MM.1S (cell line): ENCODE results near the gene POLE2.
"Not testable (repeated sequence)": the region's sequence is repeated elsewhere in the genome, so short reads cannot be mapped to it uniquely, and the experiment has no call there.

ENCODE experiments used
- DNase-seq: peaks from one replicate; pipeline ENCODE4 v3.0.0-alpha.2; 2015
- H2AFZ ChIP-seq: fragments of 300-600 bp; sonication (generic); 2 replicates; pipeline ENCODE4 v1.6.0; 2016; ENCODE audit warnings: antibody characterized with exemption, low read length
- H3F3A ChIP-seq: fragments of 300-600 bp; sonication (generic); 2 replicates; pipeline ENCODE4 v1.6.1; 2016; ENCODE audit warnings: mild to moderate bottlenecking, antibody characterized with exemption, low read length, moderate library complexity, mixed read lengths; ENCODE audit not compliant: insufficient read depth
- H3K27ac ChIP-seq: fragments of 300-600 bp; sonication (generic); 2 replicates; pipeline ENCODE4 v1.5.1; 2016; ENCODE audit warnings: mild to moderate bottlenecking, low read length
- H3K27me3 ChIP-seq: fragments of 300-600 bp; sonication (generic); replicated peaks from 2 replicates; pipeline ENCODE4 v1.6.0; 2016; ENCODE audit warnings: low read length; ENCODE audit not compliant: insufficient read depth
- H3K36me3 ChIP-seq: fragments of 300-600 bp; sonication (generic); replicated peaks from 2 replicates; pipeline ENCODE4 v1.6.1; 2016; ENCODE audit warnings: mild to moderate bottlenecking, low read length, mixed read lengths; ENCODE audit not compliant: insufficient read depth
- H3K4me1 ChIP-seq: fragments of 300-600 bp; sonication (generic); 2 replicates; pipeline ENCODE4 v1.6.1; 2016; ENCODE audit warnings: low read length, mixed read lengths
- H3K4me2 ChIP-seq: fragments of 300-600 bp; sonication (generic); 2 replicates; pipeline ENCODE4 v1.6.0; 2016; ENCODE audit warnings: low read depth, low read length
- H3K4me3 ChIP-seq: fragments of 300-600 bp; sonication (generic); 2 replicates; pipeline ENCODE4 v1.5.1; 2016; ENCODE audit warnings: low read length, mixed read lengths
- H3K79me2 ChIP-seq: fragments of 300-600 bp; sonication (generic); 2 replicates; pipeline ENCODE4 v1.6.1; 2016; ENCODE audit warnings: mixed run types, low read length, mixed read lengths
- H3K9ac ChIP-seq: fragments of 300-600 bp; sonication (generic); 2 replicates; pipeline ENCODE4 v1.6.1; 2016; ENCODE audit warnings: low read length, mixed read lengths
- H3K9me2 ChIP-seq: fragments of 300-600 bp; sonication (generic); replicated peaks from 2 replicates; pipeline ENCODE4 v1.6.1; 2016; ENCODE audit warnings: mild to moderate bottlenecking, low read length, mixed read lengths; ENCODE audit not compliant: insufficient read depth
- H3K9me3 ChIP-seq: fragments of 300-600 bp; sonication (generic); replicated peaks from 2 replicates; pipeline ENCODE4 v1.6.1; 2016; ENCODE audit warnings: mild to moderate bottlenecking, low read length, mixed read lengths; ENCODE audit not compliant: insufficient read depth
- H4K20me1 ChIP-seq: fragments of 300-600 bp; sonication (generic); 2 replicates; pipeline ENCODE4 v1.6.1; 2016; ENCODE audit warnings: mild to moderate bottlenecking, low read length, moderate library complexity, mixed read lengths; ENCODE audit not compliant: insufficient read depth
- CTCF ChIP-seq: fragments of 300-600 bp; sonication (generic); IDR thresholded peaks from 2 replicates; pipeline ENCODE4 v1.5.1; 2016; ENCODE audit warnings: antibody characterized with exemption, low read length, mixed read lengths
- EZH2 ChIP-seq: fragments of 300-600 bp; sonication (generic); optimal IDR thresholded peaks from 2 replicates; pipeline ENCODE3; 2017; ENCODE audit warnings: low read depth, mild to moderate bottlenecking, antibody characterized with exemption, low read length, mixed read lengths
- EZH2phosphoT487 ChIP-seq: fragments of 300-600 bp; sonication (generic); IDR thresholded peaks from 2 replicates; pipeline ENCODE4 v1.6.1; 2018; ENCODE audit warnings: antibody characterized with exemption, low read length

POLE2 gene

GRCh38 chr14:49703965-49704364 is 16.0 kb upstream of the POLE2 start:
- Histone ChIP-seq H3K4me2 (no peak overlapping the region), H3F3A (no peaks in the 10 kb centered on the region), H3K9ac (no peak overlapping the region), H2AFZ (no peak overlapping the region), H3K4me1 (no peaks in the 10 kb centered on the region), H3K27me3 (no peaks in the 10 kb centered on the region), H3K4me3 (no peak overlapping the region), H3K27ac (no peak overlapping the region), H3K9me3 (no peaks in the 10 kb centered on the region), H3K36me3 (no peaks in the 10 kb centered on the region), H3K79me2 (no peaks in the 10 kb centered on the region), H4K20me1 (no peaks in the 10 kb centered on the region), H3K9me2 (no peaks in the 10 kb centered on the region)
- DNase-seq: no peak
- no peak for TF ChIP-seq EZH2phosphoT487
- no peak for TF ChIP-seq EZH2
- TF ChIP-seq CTCF: no peak

- Histone ChIP-seq H3K9me2 (no peaks in the 10 kb centered on the region), H3K9me3 (no peaks in the 10 kb centered on the region), H2AFZ (no peak overlapping the region), H3K27ac (no peak overlapping the region), H3F3A (no peaks in the 10 kb centered on the region), H3K79me2 (no peaks in the 10 kb centered on the region), H3K27me3 (no peaks in the 10 kb centered on the region), H4K20me1 (no peaks in the 10 kb centered on the region), H3K4me2 (no peak overlapping the region), H3K4me1 (no peaks in the 10 kb centered on the region), H3K4me3 (no peak overlapping the region), H3K36me3 (no peaks in the 10 kb centered on the region), H3K9ac (no peak overlapping the region)
- DNase-seq: no peak
- TF ChIP-seq EZH2 (no peak), EZH2phosphoT487 (no peak), CTCF (no peak)
These were observed 14.7 kb upstream of the POLE2 start for GRCh38 chr14:49702725-49703124.

GRCh38 chr14:49693735-49694124 is 5.7 kb upstream of the POLE2 start:
- not testable (repeated sequence) for H3K4me1 ChIP-seq, DNase-seq, H3K79me2 ChIP-seq, H3K27me3 ChIP-seq, H3K9me3 ChIP-seq, H3K27ac ChIP-seq, H3F3A ChIP-seq, H3K4me3 ChIP-seq, H3K36me3 ChIP-seq, H2AFZ ChIP-seq, H3K4me2 ChIP-seq, H3K9me2 ChIP-seq, H3K9ac ChIP-seq, H4K20me1 ChIP-seq

- H3F3A ChIP-seq: 0 out of 2 replicates have a peak, but pooled peaks cover 3% of the 10 kb centered on the region
- H3K9me2 ChIP-seq: no peaks in the 10 kb centered on the region
- H3K79me2 ChIP-seq: no peaks in the 10 kb centered on the region
- peak within 1 kb of the TSS; percentile 69 for H2AFZ ChIP-seq
- no peak within 1 kb of the TSS for H3K27ac ChIP-seq
- H3K4me3 ChIP-seq: peak within 1 kb of the TSS; percentile 65
- TF ChIP-seq CTCF (no peak), EZH2phosphoT487 (no peak), EZH2 (no peak)
- H3K9ac ChIP-seq: peak within 1 kb of the TSS; percentile 16; the same call in 1 of the 2 replicates
- H3K36me3 ChIP-seq: no peaks in the 10 kb centered on the region
- peak within 1 kb of the TSS; percentile 69 for H3K4me2 ChIP-seq
- no peaks in the 10 kb centered on the region for H3K4me1 ChIP-seq
- H3K9me3 ChIP-seq: no peaks in the 10 kb centered on the region
- DNase-seq: peak; percentile 7
- no peaks in the 10 kb centered on the region for H3K27me3 ChIP-seq
- no peaks in the 10 kb centered on the region for H4K20me1 ChIP-seq
These were observed 5.1 kb upstream of the POLE2 start, which contains the start of gene KLHDC1 for GRCh38 chr14:49692811-49693734. Gene KLHDC1, plus strand, starts transcription at chr14:49693120. Its CDS starts 75 bp downstream, at chr14:49693195.
